ENCODE results near the gene SFXN5. TPM values are rescaled to one million over a fixed set of nuclear protein-coding genes. Genes with fewer than 3 reads are reported as not detected.

SFXN5 gene
- total RNA-seq, 1 donor from 2014 or later: 7.6 TPM

GRCh38 chr2:72963423-72964145 is 107.9 kb downstream of the SFXN5 start:
- H3K36me3 ChIP-seq (ENCODE audit: control insufficient read depth, insufficient read depth, low read length): no peaks in the 10 kb centered on the region
- H3K4me3 ChIP-seq (ENCODE audit: low read depth, low read length): no peak overlapping the region
- TF ChIP-seq, protein P1, sequence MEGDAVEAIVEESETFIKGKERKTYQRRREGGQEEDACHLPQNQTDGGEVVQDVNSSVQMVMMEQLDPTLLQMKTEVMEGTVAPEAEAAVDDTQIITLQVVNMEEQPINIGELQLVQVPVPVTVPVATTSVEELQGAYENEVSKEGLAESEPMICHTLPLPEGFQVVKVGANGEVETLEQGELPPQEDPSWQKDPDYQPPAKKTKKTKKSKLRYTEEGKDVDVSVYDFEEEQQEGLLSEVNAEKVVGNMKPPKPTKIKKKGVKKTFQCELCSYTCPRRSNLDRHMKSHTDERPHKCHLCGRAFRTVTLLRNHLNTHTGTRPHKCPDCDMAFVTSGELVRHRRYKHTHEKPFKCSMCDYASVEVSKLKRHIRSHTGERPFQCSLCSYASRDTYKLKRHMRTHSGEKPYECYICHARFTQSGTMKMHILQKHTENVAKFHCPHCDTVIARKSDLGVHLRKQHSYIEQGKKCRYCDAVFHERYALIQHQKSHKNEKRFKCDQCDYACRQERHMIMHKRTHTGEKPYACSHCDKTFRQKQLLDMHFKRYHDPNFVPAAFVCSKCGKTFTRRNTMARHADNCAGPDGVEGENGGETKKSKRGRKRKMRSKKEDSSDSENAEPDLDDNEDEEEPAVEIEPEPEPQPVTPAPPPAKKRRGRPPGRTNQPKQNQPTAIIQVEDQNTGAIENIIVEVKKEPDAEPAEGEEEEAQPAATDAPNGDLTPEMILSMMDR (IDR thresholded peaks at IDR 0.05; ENCODE audit: insufficient read depth, low read length, poor library complexity, severe bottlenecking): no peak
- H3K27me3 ChIP-seq (ENCODE audit: control insufficient read depth, insufficient read depth, low read length): no peaks in the 10 kb centered on the region
- DNase-seq (ENCODE audit: low read depth): no peak

- DNase-seq (ENCODE audit: low read depth): no peak
- H3K4me3 ChIP-seq (ENCODE audit: low read depth, low read length): no peak overlapping the region
- no peaks in the 10 kb centered on the region for H3K27me3 ChIP-seq (ENCODE audit: control insufficient read depth, insufficient read depth, low read length)
- TF ChIP-seq, protein P1 (IDR thresholded peaks at IDR 0.05; ENCODE audit: insufficient read depth, low read length, poor library complexity, severe bottlenecking): no peak
- no peaks in the 10 kb centered on the region for H3K36me3 ChIP-seq (ENCODE audit: control insufficient read depth, insufficient read depth, low read length)
Observed at GRCh38 chr2:72962911-72963310, 108.6 kb downstream of the SFXN5 start.

- Histone ChIP-seq H3K36me3 (ENCODE audit: control insufficient read depth, insufficient read depth, low read length) (no peaks in the 10 kb centered on the region), H3K27me3 (ENCODE audit: control insufficient read depth, insufficient read depth, low read length) (no peaks in the 10 kb centered on the region), H3K4me3 (ENCODE audit: low read depth, low read length) (no peak overlapping the region)
- TF ChIP-seq, protein P1 (IDR thresholded peaks at IDR 0.05; ENCODE audit: insufficient read depth, low read length, poor library complexity, severe bottlenecking): no peak
- DNase-seq (ENCODE audit: low read depth): no peak
Observed at GRCh38 chr2:72961853-72962468, 109.6 kb downstream of the SFXN5 start.

- no peaks in the 10 kb centered on the region for H3K36me3 ChIP-seq (ENCODE audit: control insufficient read depth, insufficient read depth, low read length)
- TF ChIP-seq, protein P1 (IDR thresholded peaks at IDR 0.05; ENCODE audit: insufficient read depth, low read length, poor library complexity, severe bottlenecking): no peak
- no peak overlapping the region for H3K4me3 ChIP-seq (ENCODE audit: low read depth, low read length)
Observed at GRCh38 chr2:72961036-72961720, 110.3 kb downstream of the SFXN5 start.

GRCh38 chr2:72959995-72960981 is 111.2 kb downstream of the SFXN5 start:
- H3K36me3 ChIP-seq (ENCODE audit: control insufficient read depth, insufficient read depth, low read length): no peaks in the 10 kb centered on the region
- TF ChIP-seq, protein P1 (IDR thresholded peaks at IDR 0.05; ENCODE audit: insufficient read depth, low read length, poor library complexity, severe bottlenecking): no peak
- H3K4me3 ChIP-seq (ENCODE audit: low read depth, low read length): no peak overlapping the region
- no peaks in the 10 kb centered on the region for H3K27me3 ChIP-seq (ENCODE audit: control insufficient read depth, insufficient read depth, low read length)
- no peak for DNase-seq (ENCODE audit: low read depth)

More at GRCh38 chr2:72961036-72961720, 110.3 kb downstream of the SFXN5 start:
- DNase-seq (ENCODE audit: low read depth): no peak
- H3K27me3 ChIP-seq (ENCODE audit: control insufficient read depth, insufficient read depth, low read length): no peaks in the 10 kb centered on the region
